ENCODE data around the gene BAIAP3. TPM values are rescaled to one million over a fixed set of nuclear protein-coding genes. Genes with fewer than 3 reads are reported as not detected.

Gene BAIAP3
- total RNA-seq, 6 experiments from 2014 or later: 0.11 to 0.28 (median 0.16) TPM

DNA sequence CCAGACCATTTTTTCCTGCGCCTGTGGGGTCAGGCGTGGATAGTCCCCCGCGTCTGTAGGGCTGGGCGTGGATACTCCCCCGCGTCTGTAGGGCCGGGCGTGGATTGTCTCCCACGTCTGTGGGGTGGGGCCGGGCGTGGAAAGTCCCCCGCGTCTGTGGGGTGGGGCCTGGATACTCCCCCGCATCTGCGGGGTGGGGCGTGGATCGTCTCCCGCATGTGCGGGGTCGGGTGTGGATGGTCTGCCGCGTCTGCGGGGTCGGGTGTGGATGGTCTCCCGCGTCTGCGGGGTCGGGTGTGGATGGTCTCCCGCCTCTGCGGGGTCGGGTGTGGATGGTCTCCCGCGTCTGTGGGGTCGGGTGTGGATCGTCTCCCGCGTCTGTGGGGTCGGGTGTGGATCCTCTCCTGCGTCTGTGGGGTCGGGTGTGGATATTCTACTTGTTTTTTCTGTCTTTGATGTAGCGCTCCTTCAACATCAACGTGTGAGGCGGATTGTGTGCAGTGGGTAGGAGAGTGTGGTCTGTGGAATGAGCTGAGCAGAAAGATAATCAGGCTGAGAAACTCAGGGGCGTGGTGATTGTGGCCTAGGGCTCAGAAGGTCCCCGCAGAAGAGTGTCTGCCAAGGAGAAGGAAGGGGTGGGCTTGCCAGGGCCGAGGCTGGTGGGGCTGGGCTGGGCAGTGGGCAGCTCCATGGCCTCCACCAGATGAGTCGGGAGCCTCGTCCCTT, 21.5 kb downstream of the BAIAP3 start:
- Mint-ChIP-seq H3K4me3 (no peak overlapping the region), H3K36me3 (ENCODE audit: low read depth) (peaks cover 6% of the 10 kb centered on the region; the same call in 1 of the 2 replicates), H3K27ac (no peak overlapping the region), H3K27me3 (ENCODE audit: insufficient read depth) (peaks cover 6% of the 10 kb centered on the region), H3K4me1 (ENCODE audit: low read depth) (peaks cover 38% of the 10 kb centered on the region), H3K9me3 (no peaks in the 10 kb centered on the region)
- TF ChIP-seq, protein P1, sequence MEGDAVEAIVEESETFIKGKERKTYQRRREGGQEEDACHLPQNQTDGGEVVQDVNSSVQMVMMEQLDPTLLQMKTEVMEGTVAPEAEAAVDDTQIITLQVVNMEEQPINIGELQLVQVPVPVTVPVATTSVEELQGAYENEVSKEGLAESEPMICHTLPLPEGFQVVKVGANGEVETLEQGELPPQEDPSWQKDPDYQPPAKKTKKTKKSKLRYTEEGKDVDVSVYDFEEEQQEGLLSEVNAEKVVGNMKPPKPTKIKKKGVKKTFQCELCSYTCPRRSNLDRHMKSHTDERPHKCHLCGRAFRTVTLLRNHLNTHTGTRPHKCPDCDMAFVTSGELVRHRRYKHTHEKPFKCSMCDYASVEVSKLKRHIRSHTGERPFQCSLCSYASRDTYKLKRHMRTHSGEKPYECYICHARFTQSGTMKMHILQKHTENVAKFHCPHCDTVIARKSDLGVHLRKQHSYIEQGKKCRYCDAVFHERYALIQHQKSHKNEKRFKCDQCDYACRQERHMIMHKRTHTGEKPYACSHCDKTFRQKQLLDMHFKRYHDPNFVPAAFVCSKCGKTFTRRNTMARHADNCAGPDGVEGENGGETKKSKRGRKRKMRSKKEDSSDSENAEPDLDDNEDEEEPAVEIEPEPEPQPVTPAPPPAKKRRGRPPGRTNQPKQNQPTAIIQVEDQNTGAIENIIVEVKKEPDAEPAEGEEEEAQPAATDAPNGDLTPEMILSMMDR (IDR thresholded peaks at IDR 0.05): no peak
- DNase-seq: no peak

DNA sequence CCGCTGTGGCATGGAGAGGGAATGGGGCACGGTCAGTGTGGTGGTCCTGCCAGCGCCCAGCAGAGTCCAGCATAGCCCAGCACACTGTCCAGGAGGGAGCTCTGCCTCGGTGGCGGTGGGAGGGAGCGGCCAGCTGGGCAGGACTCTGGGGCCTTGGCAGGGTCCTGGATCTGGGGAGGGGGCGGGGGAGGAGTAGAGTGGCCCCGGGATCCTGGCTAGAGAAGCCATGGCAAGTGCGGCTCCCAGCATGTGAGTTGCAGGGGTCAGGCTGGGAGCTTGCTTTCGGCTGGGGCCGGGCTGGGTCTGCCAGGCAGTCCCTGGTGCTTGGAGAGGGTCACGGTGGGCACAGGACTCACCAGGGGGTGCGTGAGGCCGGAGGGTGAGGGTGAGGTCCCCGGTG, 22.1 kb downstream of the BAIAP3 start:
- no peaks in the 10 kb centered on the region for H3K9me3 Mint-ChIP-seq
- H3K4me3 Mint-ChIP-seq: no peak overlapping the region
- H3K4me1 Mint-ChIP-seq (ENCODE audit: low read depth): peaks cover 33% of the 10 kb centered on the region
- no peak overlapping the region for H3K27ac Mint-ChIP-seq
- H3K36me3 Mint-ChIP-seq (ENCODE audit: low read depth): peaks cover 6% of the 10 kb centered on the region; the same call in 1 of the 2 replicates
- no peak for DNase-seq
- H3K27me3 Mint-ChIP-seq (ENCODE audit: insufficient read depth): peaks cover 6% of the 10 kb centered on the region
- TF ChIP-seq, protein P1 (IDR thresholded peaks at IDR 0.05): no peak

DNA sequence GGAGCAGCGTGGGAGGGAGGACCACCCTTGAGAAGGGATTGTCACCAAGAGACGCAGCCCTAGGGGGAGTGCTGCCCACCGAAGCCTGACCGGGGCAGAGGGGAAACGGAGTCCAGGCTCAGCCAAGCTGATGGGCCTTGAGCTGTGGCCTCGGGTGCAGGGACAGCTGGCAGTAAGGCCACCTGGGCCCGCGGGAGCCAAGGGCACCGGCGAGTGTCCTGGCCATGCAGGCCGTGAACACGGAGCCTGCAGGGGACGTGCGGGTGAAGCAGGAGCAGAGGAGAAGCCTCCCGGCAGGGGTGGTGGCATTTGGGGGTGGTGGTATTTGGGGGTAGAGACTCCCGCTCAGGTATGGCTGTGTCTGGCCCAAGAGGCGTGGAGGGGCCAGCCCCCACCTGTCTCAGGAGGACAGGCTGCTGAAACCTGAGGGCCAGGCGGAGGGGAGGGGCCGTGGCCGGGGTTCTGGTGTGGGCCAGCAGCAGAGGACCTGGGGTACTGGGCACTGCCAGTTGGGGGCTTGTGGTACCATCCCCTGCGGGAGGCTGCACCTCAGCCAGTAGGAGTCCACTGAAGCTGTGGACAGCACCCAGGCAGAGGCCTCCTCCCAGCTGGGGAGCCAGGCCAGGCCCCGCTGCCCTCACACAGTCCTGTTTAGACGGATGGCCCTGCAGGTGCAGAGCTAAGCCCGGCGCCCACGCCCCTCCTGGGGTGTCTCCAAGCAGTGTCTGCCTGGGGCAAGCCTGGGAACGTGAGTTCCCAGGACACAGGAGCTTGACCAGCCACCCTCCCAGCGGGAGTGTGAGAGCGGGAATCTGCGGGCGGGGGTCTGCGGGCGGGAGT, 22.8 kb downstream of the BAIAP3 start:
- Mint-ChIP-seq H3K27me3 (ENCODE audit: insufficient read depth) (peaks cover 8% of the 10 kb centered on the region), H3K36me3 (ENCODE audit: low read depth) (peaks cover 6% of the 10 kb centered on the region; the same call in 1 of the 2 replicates), H3K27ac (no peak overlapping the region), H3K4me1 (ENCODE audit: low read depth) (peaks cover 32% of the 10 kb centered on the region), H3K4me3 (no peak overlapping the region), H3K9me3 (no peaks in the 10 kb centered on the region)
- TF ChIP-seq, protein P1 (IDR thresholded peaks at IDR 0.05): no peak
- no peak for DNase-seq

DNA sequence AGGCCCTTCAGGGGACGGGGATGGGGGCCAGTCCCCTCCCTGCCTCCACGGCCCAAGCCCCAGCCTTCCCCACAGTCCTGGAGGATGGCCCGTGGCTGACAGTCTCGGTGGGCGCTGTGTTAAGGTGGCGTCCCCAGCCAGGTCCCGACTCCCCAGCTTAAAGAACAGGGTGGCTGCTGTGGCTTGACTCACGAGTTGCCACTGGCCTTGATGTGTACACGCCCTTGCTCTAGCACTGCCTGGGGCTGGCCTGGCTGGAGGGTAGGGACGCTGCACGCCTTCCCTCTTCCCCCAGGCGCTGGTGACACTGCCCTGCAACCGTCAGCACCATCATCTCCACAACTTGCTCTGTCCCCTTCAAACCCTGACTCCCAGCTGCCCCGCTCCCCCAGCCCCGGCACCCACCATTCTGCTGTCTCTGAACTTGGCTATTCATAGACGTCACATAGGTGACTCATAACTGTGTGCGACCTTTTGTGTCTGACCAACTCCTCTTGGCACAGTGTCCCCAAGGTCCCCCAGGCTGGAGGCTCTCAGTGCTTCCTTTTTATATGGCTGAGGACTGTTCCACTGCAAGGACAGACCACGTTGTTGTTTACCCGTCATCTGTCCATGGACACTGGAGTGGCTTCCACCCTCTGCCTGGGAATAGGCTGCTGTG, 24.6 kb downstream of the BAIAP3 start:
- H3K27ac Mint-ChIP-seq: no peak overlapping the region; the same call in 1 of the 2 replicates
- H3K4me3 Mint-ChIP-seq: no peak overlapping the region
- H3K36me3 Mint-ChIP-seq (ENCODE audit: low read depth): peaks cover 6% of the 10 kb centered on the region; the same call in 1 of the 2 replicates

More for the DNA sequence above, 24.6 kb downstream of the BAIAP3 start:
- DNase-seq: no peak
- Mint-ChIP-seq H3K27me3 (ENCODE audit: insufficient read depth) (peaks cover 5% of the 10 kb centered on the region), H3K9me3 (no peaks in the 10 kb centered on the region), H3K4me1 (ENCODE audit: low read depth) (peaks cover 24% of the 10 kb centered on the region)
- TF ChIP-seq, protein P1 (IDR thresholded peaks at IDR 0.05): no peak

All from HFFc6 (cell line).